ENCODE results near the gene CALCOCO2.

- TF ChIP-seq CTCF (IDR thresholded peaks at IDR 0.05; ENCODE audit: insufficient read depth, low read length) = no peak
- TF ChIP-seq REST (IDR thresholded peaks at IDR 0.05; ENCODE audit: insufficient replicate concordance, low read depth) = no peak
Observed at GRCh38 chr17:48873696-48874443, 43.0 kb downstream of the CALCOCO2 start.

Data from HL-60 (cell line).